HepG2 (cell line): ENCODE data around the gene MARK2. TPM values are rescaled to one million over a fixed set of nuclear protein-coding genes. Genes with fewer than 3 reads are reported as not detected.

Source experiments
- HNRNPUL1 ChIP-seq: fragments of 200-400 bp; formaldehyde crosslinking; IDR thresholded peaks from 2 replicates; pipeline ENCODE4 v1.6.1; 2017; ENCODE audit warnings: low read depth, mild to moderate bottlenecking, low read length, moderate library complexity
- HOXA3 ChIP-seq: sonication (generic); formaldehyde crosslinking; IDR thresholded peaks from 2 replicates; pipeline ENCODE4 v1.5.0; 2020; ENCODE audit warnings: missing genetic modification reagents
- ISL2 ChIP-seq: sonication (generic); formaldehyde crosslinking; IDR thresholded peaks from 2 replicates; pipeline ENCODE4 v1.5.0; 2020; ENCODE audit warnings: missing genetic modification reagents
- KAT7 ChIP-seq: IDR thresholded peaks from 2 replicates; pipeline ENCODE4 v1.6.1; 2018; ENCODE audit warnings: borderline replicate concordance, missing compliant biosample characterization
- KLF13 ChIP-seq: sonication (generic); formaldehyde crosslinking; IDR thresholded peaks from 2 replicates; pipeline ENCODE4 v1.4.0; 2020; ENCODE audit warnings: mild to moderate bottlenecking, missing genetic modification reagents
- KLF16 ChIP-seq, 2 experiments: sonication (generic) in 1 of 2; formaldehyde crosslinking in 1 of 2; IDR thresholded peaks; 2 replicates each; pipeline versions ENCODE4 v1.6.1 to v1.8.0; 2016 to 2023; ENCODE audit warnings: missing genetic modification reagents in 2 of 2, missing compliant biosample characterization in 1 of 2
- MBNL3 ChIP-seq: fragments of 250-450 bp; sonication (Bioruptor Pico); conservative IDR thresholded peaks from 2 replicates; pipeline ENCODE4 v1.8.0; 2022; ENCODE audit warnings: mild to moderate bottlenecking, inconsistent platforms
- NCOA5 ChIP-seq: sonication (generic); formaldehyde crosslinking; IDR thresholded peaks from 2 replicates; pipeline ENCODE4 v1.4.0; 2020; ENCODE audit warnings: missing genetic modification reagents
- RFXANK ChIP-seq: IDR thresholded peaks from 2 replicates; pipeline ENCODE4 v1.6.1; 2016
- SNRNP70 ChIP-seq: fragments of 200-400 bp; formaldehyde crosslinking; IDR thresholded peaks from 2 replicates; pipeline ENCODE4 v1.6.1; 2017; ENCODE audit warnings: mild to moderate bottlenecking, low read depth, low read length, moderate library complexity
- SP1 ChIP-seq, 2 experiments: fragments of 450-650 bp in 1 of 2; sonication (generic) in 1 of 2; formaldehyde crosslinking in 1 of 2; IDR thresholded peaks; 2 replicates each; pipeline versions ENCODE4 v1.4.0 to v1.6.1; 2016 to 2020; ENCODE audit warnings: missing genetic modification reagents in 1 of 2
- YEATS4 ChIP-seq: sonication (generic); formaldehyde crosslinking; IDR thresholded peaks from 2 replicates; pipeline ENCODE4 v1.4.0; 2020; ENCODE audit warnings: missing genetic modification reagents, borderline replicate concordance
- ZNF3 ChIP-seq: IDR thresholded peaks from 2 replicates; pipeline ENCODE4 v1.7.0; 2017; ENCODE audit warnings: inconsistent platforms
- ZNF670 ChIP-seq: sonication (generic); formaldehyde crosslinking; IDR thresholded peaks from 2 replicates; pipeline ENCODE4 v1.8.0; 2022; ENCODE audit warnings: mild to moderate bottlenecking, missing genetic modification reagents, borderline replicate concordance
- ZNF772 ChIP-seq: sonication (generic); formaldehyde crosslinking; IDR thresholded peaks from 2 replicates; pipeline ENCODE4 v1.5.0; 2020; ENCODE audit warnings: mild to moderate bottlenecking, missing genetic modification reagents
- ZNF883 ChIP-seq: sonication (generic); formaldehyde crosslinking; IDR thresholded peaks from 2 replicates; pipeline ENCODE4 v1.5.1; 2020; ENCODE audit warnings: mild to moderate bottlenecking, missing genetic modification reagents; ENCODE audit errors: not compliant biosample characterization
- ZSCAN29 ChIP-seq: sonication (generic); formaldehyde crosslinking; conservative IDR thresholded peaks from 2 replicates; pipeline ENCODE4 v1.4.0; 2020; ENCODE audit warnings: mild to moderate bottlenecking, missing genetic modification reagents
- polyA plus RNA-seq, 8 experiments: library from polyadenylated mRNA; depleted of rRNA in 3 of 8; stranded (reverse) in 7 of 8; unstranded in 1 of 8; fragments of >200 nt; fragmentation: Illumina TruSeq in 4 of 8; extraction: Trizol in 4 of 8; gene quantifications; 2 replicates each; pipeline versions ENCODE4 v1.2.1 to v1.2.3, GENCODE V29; 2011 to 2016; ENCODE audit warnings: low read depth in 4 of 8, missing spikeins in 1 of 8, mixed read lengths in 1 of 8; ENCODE audit not compliant: insufficient read depth in 1 of 8
- total RNA-seq, 5 experiments: library from RNA; depleted of rRNA; stranded (reverse); fragments of >200 nt; fragmentation: Illumina TruSeq; extraction: Trizol; gene quantifications; 2 replicates each; pipeline ENCODE4 v1.2.3, GENCODE V29; 2016; ENCODE audit warnings: low read depth in 1 of 5
- TF ChIP-seq, protein P1 (sequence below): IDR thresholded peaks from 2 replicates; pipeline ENCODE4 v1.6.1; 2016; ENCODE audit warnings: mild to moderate bottlenecking, missing biosample characterization, missing genetic modification reagents
- TF ChIP-seq, protein P2 (sequence below): sonication (generic); formaldehyde crosslinking; IDR thresholded peaks from 2 replicates; pipeline ENCODE4 v1.4.0; 2020; ENCODE audit warnings: mild to moderate bottlenecking, missing genetic modification reagents
- TF ChIP-seq, protein P3 (sequence below): sonication (generic); formaldehyde crosslinking; IDR thresholded peaks from 2 replicates; pipeline ENCODE4 v1.5.0; 2020; ENCODE audit warnings: mild to moderate bottlenecking, missing genetic modification reagents
- TF ChIP-seq, protein P4 (sequence below): sonication (generic); formaldehyde crosslinking; IDR thresholded peaks from 2 replicates; pipeline ENCODE4 v1.4.0; 2020; ENCODE audit warnings: missing genetic modification reagents, borderline replicate concordance
- TF ChIP-seq, protein P5 (sequence below): sonication (generic); formaldehyde crosslinking; IDR thresholded peaks from 2 replicates; pipeline ENCODE4 v1.8.1; 2023; ENCODE audit warnings: mild to moderate bottlenecking, missing genetic modification reagents, borderline replicate concordance
- TF ChIP-seq, protein P6 (sequence below): sonication (generic); formaldehyde crosslinking; conservative IDR thresholded peaks from 2 replicates; pipeline ENCODE4 v1.8.0; 2022; ENCODE audit warnings: missing genetic modification reagents

MARK2 gene
- total and polyA plus RNA-seq, 2 of the 13 experiments (the other 11 are each of a cell fraction or from before 2014, with no cell fraction given): 13.5 to 13.9 TPM

DNA sequence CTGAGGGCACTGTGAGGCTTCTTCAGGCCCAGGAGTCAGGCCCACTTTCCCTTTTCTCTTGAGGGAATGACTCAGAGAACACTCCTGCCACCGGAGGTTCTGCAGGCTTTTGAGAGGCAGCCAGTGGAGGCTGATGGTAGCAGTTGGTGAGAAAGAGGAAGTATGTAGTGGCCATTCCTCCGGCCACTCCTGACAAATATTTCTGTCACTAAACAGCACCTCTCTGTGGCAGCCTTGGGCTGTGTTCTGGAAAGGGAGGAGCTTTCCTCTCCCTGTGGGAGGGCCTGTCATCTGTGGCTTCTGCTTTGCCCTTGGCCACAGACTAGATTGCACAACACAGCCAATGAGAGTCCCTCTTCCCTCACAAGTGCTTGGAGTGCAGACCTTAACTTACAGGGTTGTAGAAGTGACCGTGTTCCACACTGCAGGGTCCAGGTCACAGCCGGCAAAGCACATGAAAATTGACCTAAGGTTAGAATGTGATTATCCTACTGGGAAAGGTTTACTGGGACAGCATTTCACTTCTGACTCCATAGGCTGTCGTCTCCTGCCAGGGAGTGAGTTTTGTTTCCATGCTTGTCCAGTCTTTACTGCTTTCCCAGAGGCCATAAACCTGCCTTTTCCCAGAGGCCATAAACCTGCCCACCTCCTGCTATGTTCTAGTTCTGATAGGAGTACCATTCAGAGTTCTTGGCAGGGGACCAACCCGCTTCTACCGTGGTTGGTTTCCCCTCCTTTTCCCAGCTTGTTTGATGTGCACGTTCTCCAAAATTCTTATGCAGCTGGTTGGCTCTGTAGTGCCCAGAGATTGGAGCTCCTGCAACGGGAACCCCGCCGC is 33.3 kb downstream of the MARK2 start (continued):
- TF ChIP-seq KLF16 (CRISPR knock-in tag; IDR thresholded peaks at IDR 0.05): peak in 1 of 2 experiments; percentile 74; a peak in 1 of 4 replicates
- TF ChIP-seq, protein P1, sequence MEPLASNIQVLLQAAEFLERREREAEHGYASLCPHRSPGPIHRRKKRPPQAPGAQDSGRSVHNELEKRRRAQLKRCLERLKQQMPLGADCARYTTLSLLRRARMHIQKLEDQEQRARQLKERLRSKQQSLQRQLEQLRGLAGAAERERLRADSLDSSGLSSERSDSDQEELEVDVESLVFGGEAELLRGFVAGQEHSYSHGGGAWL (CRISPR knock-in tag): no peak
- TF ChIP-seq, protein P2, sequence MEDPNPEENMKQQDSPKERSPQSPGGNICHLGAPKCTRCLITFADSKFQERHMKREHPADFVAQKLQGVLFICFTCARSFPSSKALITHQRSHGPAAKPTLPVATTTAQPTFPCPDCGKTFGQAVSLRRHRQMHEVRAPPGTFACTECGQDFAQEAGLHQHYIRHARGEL (CRISPR knock-in tag): no peak
- TF ChIP-seq MBNL3 (CRISPR knock-in tag): no peak
- TF ChIP-seq, protein P3, sequence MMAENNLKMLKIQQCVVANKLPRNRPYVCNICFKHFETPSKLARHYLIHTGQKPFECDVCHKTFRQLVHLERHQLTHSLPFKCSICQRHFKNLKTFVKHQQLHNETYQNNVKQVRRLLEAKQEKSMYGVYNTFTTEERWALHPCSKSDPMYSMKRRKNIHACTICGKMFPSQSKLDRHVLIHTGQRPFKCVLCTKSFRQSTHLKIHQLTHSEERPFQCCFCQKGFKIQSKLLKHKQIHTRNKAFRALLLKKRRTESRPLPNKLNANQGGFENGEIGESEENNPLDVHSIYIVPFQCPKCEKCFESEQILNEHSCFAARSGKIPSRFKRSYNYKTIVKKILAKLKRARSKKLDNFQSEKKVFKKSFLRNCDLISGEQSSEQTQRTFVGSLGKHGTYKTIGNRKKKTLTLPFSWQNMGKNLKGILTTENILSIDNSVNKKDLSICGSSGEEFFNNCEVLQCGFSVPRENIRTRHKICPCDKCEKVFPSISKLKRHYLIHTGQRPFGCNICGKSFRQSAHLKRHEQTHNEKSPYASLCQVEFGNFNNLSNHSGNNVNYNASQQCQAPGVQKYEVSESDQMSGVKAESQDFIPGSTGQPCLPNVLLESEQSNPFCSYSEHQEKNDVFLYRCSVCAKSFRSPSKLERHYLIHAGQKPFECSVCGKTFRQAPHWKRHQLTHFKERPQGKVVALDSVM (CRISPR knock-in tag): peak; percentile 79
- TF ChIP-seq, protein P4, sequence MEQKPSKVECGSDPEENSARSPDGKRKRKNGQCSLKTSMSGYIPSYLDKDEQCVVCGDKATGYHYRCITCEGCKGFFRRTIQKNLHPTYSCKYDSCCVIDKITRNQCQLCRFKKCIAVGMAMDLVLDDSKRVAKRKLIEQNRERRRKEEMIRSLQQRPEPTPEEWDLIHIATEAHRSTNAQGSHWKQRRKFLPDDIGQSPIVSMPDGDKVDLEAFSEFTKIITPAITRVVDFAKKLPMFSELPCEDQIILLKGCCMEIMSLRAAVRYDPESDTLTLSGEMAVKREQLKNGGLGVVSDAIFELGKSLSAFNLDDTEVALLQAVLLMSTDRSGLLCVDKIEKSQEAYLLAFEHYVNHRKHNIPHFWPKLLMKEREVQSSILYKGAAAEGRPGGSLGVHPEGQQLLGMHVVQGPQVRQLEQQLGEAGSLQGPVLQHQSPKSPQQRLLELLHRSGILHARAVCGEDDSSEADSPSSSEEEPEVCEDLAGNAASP (CRISPR knock-in tag): peak; percentile 38; the same call in 1 of the 2 replicates
- peak; percentile 90 for TF ChIP-seq HOXA3 (CRISPR knock-in tag)
- TF ChIP-seq KAT7: peak; percentile 46; the same call in 1 of the 2 replicates
- no peak for TF ChIP-seq RFXANK (CRISPR knock-in tag)
- TF ChIP-seq ZSCAN29 (CRISPR knock-in tag): no peak
- TF ChIP-seq ZNF883 (CRISPR knock-in tag): no peak
- no peak for TF ChIP-seq ZNF670 (CRISPR knock-in tag)
- TF ChIP-seq, protein P5, sequence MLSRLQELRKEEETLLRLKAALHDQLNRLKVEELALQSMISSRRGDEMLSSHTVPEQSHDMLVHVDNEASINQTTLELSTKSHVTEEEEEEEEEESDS (CRISPR knock-in tag): no peak
- TF ChIP-seq ZNF772 (CRISPR knock-in tag): peak; percentile 81; the same call in 1 of the 2 replicates
- TF ChIP-seq, protein P6, sequence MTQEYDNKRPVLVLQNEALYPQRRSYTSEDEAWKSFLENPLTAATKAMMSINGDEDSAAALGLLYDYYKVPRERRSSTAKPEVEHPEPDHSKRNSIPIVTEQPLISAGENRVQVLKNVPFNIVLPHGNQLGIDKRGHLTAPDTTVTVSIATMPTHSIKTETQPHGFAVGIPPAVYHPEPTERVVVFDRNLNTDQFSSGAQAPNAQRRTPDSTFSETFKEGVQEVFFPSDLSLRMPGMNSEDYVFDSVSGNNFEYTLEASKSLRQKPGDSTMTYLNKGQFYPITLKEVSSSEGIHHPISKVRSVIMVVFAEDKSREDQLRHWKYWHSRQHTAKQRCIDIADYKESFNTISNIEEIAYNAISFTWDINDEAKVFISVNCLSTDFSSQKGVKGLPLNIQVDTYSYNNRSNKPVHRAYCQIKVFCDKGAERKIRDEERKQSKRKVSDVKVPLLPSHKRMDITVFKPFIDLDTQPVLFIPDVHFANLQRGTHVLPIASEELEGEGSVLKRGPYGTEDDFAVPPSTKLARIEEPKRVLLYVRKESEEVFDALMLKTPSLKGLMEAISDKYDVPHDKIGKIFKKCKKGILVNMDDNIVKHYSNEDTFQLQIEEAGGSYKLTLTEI (CRISPR knock-in tag): no peak
- no peak for TF ChIP-seq ZNF3 (CRISPR knock-in tag)
- TF ChIP-seq NCOA5 (CRISPR knock-in tag): no peak
- no peak for TF ChIP-seq KLF13
- peak; percentile 71; the same call in 1 of the 2 replicates for TF ChIP-seq YEATS4
- no peak for TF ChIP-seq SNRNP70
- peak; percentile 79 for TF ChIP-seq ISL2
- no peak for TF ChIP-seq SP1 (IDR thresholded peaks at IDR 0.05)
- peak; percentile 51; the same call in 1 of the 2 replicates for TF ChIP-seq SP1 (CRISPR knock-in tag; IDR thresholded peaks at IDR 0.05)
- no peak for TF ChIP-seq HNRNPUL1
